ENCODE data around the gene SAMD1. TPM values are rescaled to one million over a fixed set of nuclear protein-coding genes. Genes with fewer than 3 reads are reported as not detected.

The SAMD1 gene
- total and polyA plus RNA-seq, 2 of the 8 experiments (the other 6 are each of a cell fraction or from before 2014, with no cell fraction given): 40.0 to 100 TPM

- Histone ChIP-seq H3K23ac (ENCODE audit: insufficient read length) (no peak overlapping the region), H3K4me3 (ENCODE audit: extremely low read depth in 1 of 4, insufficient read depth in 2 of 4, low read depth in 3 of 4, low read length in 4 of 4) (peak overlapping the region in 1 of 4 experiments; percentile 61; a peak in 5 of 8 replicates), H2BK12ac (ENCODE audit: low read depth, low read length) (no peak overlapping the region), H2BK5ac (ENCODE audit: low read depth, low read length) (no peak overlapping the region), H3K23me2 (ENCODE audit: low read depth, low read length) (peaks cover 8% of the 10 kb centered on the region), H4K8ac (ENCODE audit: extremely low read depth, insufficient read depth, low read length) (no peak overlapping the region), H3K9me3 (ENCODE audit: insufficient read depth in 2 of 2, low read depth in 1 of 2, low read length in 1 of 2) (no peaks in the 10 kb centered on the region), H3K18ac (ENCODE audit: extremely low read depth, low read length) (no peak overlapping the region), H2AFZ (ENCODE audit: low read length) (no peak overlapping the region), H3K4me2 (ENCODE audit: insufficient read depth in 1 of 2, low read depth in 2 of 2, low read length in 2 of 2) (peak overlapping the region; percentile 77 to 94; a peak in 3 of 4 replicates), H3K79me2 (ENCODE audit: control insufficient read depth in 1 of 2, insufficient read depth in 2 of 2, low read length in 2 of 2) (0 out of 4 replicates have a peak, but pooled peaks cover 0 to 3% of the 10 kb centered on the region in 2 experiments), H3K56ac (replicated peaks; ENCODE audit: insufficient read length, low read depth, low read length) (no peak overlapping the region), H3K9ac (replicated peaks in 1 of 4; ENCODE audit: extremely low read depth in 1 of 4, low read depth in 3 of 4, low read length in 3 of 4) (no peak overlapping the region), H3K79me1 (ENCODE audit: low read depth, low read length) (no peaks in the 10 kb centered on the region; the same call in 1 of the 2 replicates), H4K5ac (ENCODE audit: insufficient read length, low read depth, low read length) (no peak overlapping the region), H2BK120ac (replicated peaks; ENCODE audit: low read depth, low read length) (no peak overlapping the region), H3K36me3 (ENCODE audit: control insufficient read depth in 2 of 4, insufficient read depth in 4 of 4, low read length in 3 of 4) (peaks cover 0 to 12% (median 4%) of the 10 kb centered on the region in 4 experiments; a peak in 5 of 8 replicates), H3K4me1 (replicated peaks in 1 of 4; ENCODE audit: control insufficient read depth in 3 of 4, insufficient read depth in 4 of 4, low read length in 3 of 4) (peaks cover 6 to 16% (median 9%) of the 10 kb centered on the region in 4 experiments; a peak in 6 of 7 replicates), H2BK20ac (ENCODE audit: low read length) (no peak overlapping the region), H3K14ac (ENCODE audit: insufficient read length) (no peak overlapping the region), H3K27me3 (replicated peaks in 1 of 4; ENCODE audit: control insufficient read depth in 3 of 4, extremely low read depth in 1 of 4, insufficient read depth in 3 of 4, low read length in 3 of 4) (no peaks in the 10 kb centered on the region; a peak in 2 of 7 replicates), H2AK5ac (ENCODE audit: low read depth, low read length) (no peak overlapping the region), H3K27ac (ENCODE audit: low read depth, low read length) (no peak overlapping the region), H4K91ac (replicated peaks; ENCODE audit: insufficient read length, low read length) (no peak overlapping the region), H2BK15ac (ENCODE audit: low read length) (no peak overlapping the region), H4K20me1 (replicated peaks in 1 of 2; ENCODE audit: control insufficient read depth in 1 of 2, insufficient read depth in 2 of 2, low read length in 2 of 2) (peaks cover 5 to 16% of the 10 kb centered on the region in 2 experiments), H3K4ac (replicated peaks; ENCODE audit: insufficient read length, low read depth, low read length) (no peak overlapping the region)
- POLR2A ChIA-PET (ENCODE audit: partially characterized antibody): interaction anchor here (1.2 to 11.0 kb wide), 4 partner anchors 9 to 229 kb away, joined by 3 to 109 read pairs (median 4); partner anchors contain the start of gene ASF1B
- no peak for DNase-seq (ENCODE audit: low read depth in 1 of 2, low spot score in 2 of 2)
- CTCF ChIA-PET (ENCODE audit: partially characterized antibody): interaction anchor here (0.6 to 1.4 kb wide), 2 partner anchors 18 to 361 kb away, joined by 3 to 5 read pairs; partner anchors contain the start of gene ASF1B
- FAIRE-seq: no peak
- TF ChIP-seq MAFK (IDR thresholded peaks at IDR 0.05; ENCODE audit: low read depth, low read length): no peak
- no peak for TF ChIP-seq TAF1 (IDR thresholded peaks at IDR 0.05; ENCODE audit: low read depth, low read length)
- no peak for TF ChIP-seq CBX5 (IDR thresholded peaks at IDR 0.05; ENCODE audit: low read depth, low read length)
- WGBS, 2 experiments (ENCODE audit: extremely low coverage in 1 of 2, insufficient coverage in 1 of 2, insufficient read length in 1 of 2, insufficient replicate concordance in 2 of 2, low coverage in 1 of 2, low lambda C conversion rate in 2 of 2, missing lambda C conversion rate in 1 of 2): 83% methylated on average over 3 of the region's 3 CpGs; no CpG with 5 or more reads in 1 of the 2 experiments
Measured at GRCh38 chr19:14119146-14119545, 28.6 kb upstream of the SAMD1 start.
